HG02610 (cell line): ENCODE measurements around the gene RAD23B.
"Not testable (repeated sequence)": the region's sequence is repeated elsewhere in the genome, so short reads cannot be mapped to it uniquely, and the experiment has no call there.

Experiments
- ATAC-seq: cut with Tn5 transposase; IDR thresholded peaks from one replicate; pipeline ENCODE4 v1.9.1; 2021; ENCODE audit warnings: mild to moderate bottlenecking, moderate library complexity; ENCODE audit not compliant: unreplicated experiment

The RAD23B gene

DNA sequence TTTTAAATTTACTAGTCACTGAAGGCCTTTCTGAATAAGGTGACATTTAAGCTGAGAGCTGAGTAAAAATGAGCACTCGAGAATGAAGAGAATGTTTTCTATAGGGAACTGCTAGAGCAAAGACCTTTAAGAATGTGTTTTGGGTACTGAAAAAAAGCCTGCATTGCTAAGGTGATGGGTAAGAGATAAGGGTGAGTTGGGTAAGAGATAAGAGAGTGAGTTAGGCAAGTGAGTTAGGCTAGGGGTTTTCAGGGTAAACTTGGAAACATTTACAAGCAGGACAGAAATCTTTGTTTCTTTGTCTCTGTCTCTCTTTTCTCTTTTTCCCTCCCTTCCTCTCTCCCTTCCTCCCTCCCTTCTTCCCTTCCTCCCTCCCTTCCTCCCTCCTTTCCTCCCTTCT is 5.6 kb downstream of the RAD23B start:
- ATAC-seq, result no peak

DNA sequence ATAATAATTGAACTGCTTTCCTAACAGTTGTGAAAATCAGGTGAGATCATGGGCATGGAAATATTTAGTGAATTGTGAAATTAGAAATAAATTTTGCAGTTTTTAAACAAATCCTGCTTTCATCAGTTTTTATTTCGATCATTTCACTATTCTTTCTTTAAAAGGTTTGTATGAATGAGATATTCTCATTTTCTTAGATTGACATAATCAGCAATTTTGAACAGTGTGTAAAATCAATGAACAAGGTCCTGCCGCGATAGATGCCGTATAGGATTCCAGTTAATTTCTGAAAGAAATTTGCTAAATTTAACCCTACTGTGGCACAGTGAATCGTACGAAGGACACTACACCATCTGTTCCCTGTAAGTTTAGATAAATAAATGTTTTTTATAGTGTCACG is 7.5 kb downstream of the RAD23B start:
- no peak for ATAC-seq

DNA sequence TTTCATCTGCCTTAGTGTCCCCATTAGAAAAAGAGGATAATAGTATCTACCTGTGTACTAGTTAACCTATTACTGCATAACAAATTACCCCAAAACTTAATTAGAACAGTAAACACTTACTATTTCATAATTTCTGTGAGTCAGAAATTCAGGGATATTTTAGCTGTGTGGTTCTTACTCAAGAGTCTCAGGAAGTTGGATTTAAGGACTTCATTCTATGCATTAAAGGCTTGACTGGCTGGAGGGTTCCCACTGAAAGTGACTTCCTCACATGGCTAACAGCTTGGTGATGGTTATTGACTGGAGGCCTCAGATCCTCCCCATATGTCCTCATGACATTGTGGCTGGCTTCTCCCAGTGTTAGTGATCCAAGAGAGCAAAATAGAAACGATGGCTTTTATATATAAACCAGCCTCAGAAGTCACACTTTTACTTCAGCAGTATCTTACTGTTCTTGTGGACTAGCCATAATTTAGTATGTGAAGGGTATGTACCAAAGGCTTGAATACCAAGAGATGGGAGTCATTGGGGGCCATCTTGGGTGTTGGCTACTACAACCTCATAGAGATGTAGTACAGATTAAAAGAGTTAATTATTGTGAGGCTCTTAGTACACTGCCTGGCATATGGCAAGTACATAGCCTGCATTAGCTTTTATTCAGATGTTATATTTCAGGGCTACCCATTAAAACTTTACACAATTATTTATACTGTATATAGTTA is 9.9 kb downstream of the RAD23B start:
- no peak for ATAC-seq

GRCh38 chr9:107293543-107294085 is 10.5 kb downstream of the RAD23B start:
- no peak for ATAC-seq

- no peak for ATAC-seq
Observed at GRCh38 chr9:107294756-107295155, 11.7 kb downstream of the RAD23B start.

GRCh38 chr9:107295995-107296394 is 12.9 kb downstream of the RAD23B start:
- no peak for ATAC-seq

DNA sequence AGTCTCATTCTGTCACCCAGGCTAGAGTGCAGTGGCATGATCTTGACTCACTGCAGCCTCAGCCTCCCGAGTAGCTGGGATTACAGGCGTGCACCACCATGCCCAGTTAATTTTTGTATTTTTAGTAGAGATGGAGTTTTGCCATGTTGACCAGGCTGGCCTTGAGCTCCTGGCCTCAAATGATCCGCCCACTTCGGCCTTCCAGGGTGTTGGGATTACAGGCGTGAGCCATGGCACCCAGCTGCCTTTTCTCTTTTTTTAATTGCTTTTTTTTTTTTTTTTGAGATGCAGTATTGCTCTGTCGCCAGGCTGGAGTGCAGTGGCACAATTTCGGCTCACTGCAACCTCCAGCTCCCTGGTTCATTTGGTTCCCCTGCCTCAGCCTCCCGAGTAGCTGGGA is 13.5 kb downstream of the RAD23B start:
- not testable (repeated sequence) for ATAC-seq

DNA sequence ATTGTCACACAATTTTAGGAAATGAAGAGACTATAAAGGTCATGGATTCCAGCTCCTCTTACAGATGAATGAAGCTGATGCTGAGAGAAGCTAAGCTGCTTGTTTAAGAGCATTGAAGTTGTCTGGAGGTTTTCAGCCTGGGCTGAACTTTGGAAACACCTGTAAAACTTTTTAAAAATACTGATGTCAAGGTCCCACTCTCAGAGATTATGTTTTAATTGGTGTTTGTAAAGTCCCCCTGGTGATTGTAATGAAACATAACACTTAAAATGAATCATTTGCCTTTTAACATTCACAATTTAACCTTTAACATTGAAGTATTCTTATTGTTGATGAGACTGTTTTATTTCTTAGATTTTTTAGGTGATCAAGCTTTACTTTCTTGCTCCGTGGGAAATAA is 16.4 kb downstream of the RAD23B start:
- no peak for ATAC-seq

DNA sequence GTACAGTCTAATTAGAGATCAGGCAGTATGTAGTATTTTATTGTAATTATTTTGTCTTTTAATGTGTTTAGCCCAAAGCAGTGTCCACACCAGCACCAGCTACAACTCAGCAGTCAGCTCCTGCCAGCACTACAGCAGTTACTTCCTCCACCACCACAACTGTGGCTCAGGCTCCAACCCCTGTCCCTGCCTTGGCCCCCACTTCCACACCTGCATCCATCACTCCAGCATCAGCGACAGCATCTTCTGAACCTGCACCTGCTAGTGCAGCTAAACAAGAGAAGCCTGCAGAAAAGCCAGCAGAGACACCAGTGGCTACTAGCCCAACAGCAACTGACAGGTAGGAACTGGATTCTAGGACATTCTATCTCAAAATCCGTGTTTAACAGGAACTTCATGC is 23.2 kb downstream of the RAD23B start:
- no peak for ATAC-seq

GRCh38 chr9:107307331-107307730 is 24.3 kb downstream of the RAD23B start:
- no peak for ATAC-seq

DNA sequence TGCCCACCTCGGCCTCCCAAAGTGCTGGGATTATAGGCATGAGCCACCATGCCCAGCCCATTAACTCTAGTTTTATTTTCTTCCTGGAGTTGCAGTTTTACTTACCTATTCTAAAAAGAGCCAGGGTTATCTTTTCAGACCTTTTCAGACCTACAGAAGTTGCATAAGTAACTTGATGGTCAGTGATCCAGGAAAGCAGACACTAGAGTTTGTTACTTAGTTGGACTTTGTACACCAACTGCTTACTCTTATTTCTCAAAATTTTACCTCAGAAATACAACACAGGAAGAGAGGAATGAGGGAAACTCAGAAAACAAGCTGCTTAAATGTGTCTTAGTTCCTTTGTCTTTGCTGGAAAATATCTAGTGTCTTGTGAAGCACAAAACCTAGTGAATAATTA is 25.4 kb downstream of the RAD23B start:
- ATAC-seq, result no peak

DNA sequence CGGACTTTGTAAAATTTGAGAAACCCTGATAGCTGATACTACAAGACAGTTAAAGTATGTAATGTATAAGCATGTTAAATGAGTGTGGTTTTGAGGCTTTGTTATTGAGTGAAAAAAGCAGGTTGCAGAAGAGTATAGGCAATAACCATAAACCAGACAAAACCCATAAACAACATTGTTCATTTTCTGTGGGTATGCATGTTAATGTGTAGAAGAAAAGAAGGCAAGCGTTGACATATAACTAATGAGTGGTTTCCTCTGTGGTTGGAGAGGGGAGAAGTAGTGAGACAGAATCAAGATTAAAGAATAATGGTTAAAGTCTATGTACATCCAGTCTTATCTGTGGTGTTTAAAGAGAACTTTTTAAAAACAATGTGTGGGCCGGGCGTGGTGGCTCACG is 26.2 kb downstream of the RAD23B start:
- no peak for ATAC-seq

- no peak for ATAC-seq
Observed at GRCh38 chr9:107312376-107313050, 29.4 kb downstream of the RAD23B start.

GRCh38 chr9:107313555-107314096 is 30.5 kb downstream of the RAD23B start:
- ATAC-seq, result no peak

- no peak for ATAC-seq
Observed at GRCh38 chr9:107314763-107315162, 31.7 kb downstream of the RAD23B start.

DNA sequence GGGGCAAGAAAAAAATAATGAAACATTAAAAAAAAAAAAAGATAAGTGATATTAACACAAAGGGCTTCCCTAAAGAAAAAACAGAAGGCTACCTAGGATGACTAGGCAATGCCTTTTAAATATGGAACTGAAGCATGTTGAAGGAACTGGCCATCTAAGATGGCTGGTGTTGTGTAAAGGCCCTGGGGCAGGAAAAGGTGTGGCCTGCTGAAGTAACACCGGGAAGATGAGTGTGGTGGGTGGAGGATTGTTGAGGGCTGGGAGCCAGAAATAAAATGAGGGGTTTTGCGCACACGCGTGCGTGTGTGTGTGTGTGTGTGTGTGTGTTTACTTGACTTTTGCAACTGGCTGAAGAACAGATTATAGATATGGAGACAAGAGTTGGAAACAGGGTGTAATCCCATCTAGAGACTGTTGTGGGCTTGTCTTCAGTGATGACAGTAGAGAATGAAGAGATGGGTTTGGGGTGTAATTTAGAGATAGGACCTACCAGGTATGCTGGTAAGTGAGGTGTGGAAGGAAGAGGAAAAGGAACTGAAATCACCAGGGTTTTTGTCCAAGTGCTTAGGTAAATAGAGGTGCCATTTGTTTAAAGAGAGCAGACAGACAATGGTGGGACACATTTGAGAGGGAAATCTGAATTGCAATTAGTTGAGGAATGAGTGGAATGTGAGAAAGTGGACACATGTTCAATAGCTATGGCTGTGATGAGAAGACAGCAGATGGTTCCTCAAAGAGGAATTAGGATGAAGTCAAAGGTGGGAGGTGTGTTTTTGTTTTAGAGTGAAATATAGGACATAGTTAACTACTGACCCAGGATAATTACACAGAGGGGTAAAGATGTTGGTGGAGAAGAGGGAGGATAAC is 33.9 kb downstream of the RAD23B start:
- ATAC-seq, result no peak

DNA sequence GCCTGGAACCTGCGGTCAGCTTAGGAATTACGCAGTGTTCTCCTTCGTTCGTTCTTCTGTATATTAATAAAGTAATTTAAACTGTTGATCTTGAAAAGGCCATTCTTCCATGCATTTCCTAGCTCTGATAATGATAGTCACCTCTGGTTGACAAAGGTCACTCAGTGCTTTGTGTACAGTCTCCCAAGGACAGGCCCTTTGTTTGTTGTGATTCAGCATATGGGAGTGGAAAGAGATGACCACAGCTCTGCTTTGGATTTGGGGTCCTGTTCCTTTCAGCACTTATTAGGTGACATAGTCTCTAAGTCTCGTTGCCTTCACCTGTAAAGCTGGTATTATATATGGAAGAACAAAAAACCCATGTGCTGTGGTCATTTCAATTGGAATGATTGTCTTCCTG is 39.6 kb downstream of the RAD23B start:
- no peak for ATAC-seq

DNA sequence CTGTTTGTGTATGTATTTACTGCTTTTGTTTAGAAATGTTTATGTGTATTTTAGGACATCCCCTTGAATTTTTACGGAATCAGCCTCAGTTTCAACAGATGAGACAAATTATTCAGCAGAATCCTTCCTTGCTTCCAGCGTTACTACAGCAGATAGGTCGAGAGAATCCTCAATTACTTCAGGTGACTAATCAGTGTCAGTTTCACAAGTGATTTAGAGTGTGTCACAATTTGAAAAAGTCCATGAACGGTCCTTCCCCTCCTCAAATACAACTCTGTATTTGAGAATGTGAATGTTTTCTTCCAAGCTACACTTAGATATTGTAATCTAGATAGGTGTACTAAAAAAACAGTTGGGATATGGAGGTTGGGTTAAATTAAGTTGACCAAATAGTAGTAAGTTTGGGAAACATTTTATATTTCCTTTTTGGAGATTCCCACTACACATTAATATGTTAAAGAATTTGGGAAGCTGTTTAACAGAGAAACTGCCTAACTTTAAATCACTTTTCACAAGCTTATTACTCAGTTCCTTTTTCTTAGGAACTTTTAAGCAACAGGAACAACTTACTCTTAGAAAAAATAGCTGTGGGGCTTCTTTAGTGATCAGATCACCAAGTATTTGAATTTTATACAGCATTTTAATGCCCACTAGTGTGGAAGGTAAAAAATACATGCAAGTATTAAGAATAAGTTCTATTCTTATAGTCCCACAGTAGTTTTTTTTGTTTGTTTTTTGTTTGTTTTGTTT is 40.9 kb downstream of the RAD23B start:
- ATAC-seq, result no peak

DNA sequence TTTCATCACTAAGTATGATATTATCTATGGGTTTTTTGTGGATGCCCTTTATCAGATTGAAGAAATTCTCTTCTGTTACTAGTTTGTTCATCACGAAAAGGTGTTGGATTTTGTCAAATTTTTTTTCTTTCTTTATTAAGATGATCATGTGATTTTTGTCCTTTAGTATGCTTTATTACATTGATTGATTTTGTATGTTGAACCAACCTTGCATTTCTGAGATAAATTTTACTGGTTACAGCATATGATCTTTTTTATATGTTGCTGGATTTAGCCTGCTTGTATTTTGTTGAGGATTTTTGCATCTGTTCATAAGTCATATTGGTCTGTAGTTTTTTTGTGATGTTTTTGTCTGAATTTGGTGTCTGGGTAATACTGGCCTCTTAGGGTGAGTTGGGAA is 42.8 kb downstream of the RAD23B start:
- ATAC-seq, result no peak

DNA sequence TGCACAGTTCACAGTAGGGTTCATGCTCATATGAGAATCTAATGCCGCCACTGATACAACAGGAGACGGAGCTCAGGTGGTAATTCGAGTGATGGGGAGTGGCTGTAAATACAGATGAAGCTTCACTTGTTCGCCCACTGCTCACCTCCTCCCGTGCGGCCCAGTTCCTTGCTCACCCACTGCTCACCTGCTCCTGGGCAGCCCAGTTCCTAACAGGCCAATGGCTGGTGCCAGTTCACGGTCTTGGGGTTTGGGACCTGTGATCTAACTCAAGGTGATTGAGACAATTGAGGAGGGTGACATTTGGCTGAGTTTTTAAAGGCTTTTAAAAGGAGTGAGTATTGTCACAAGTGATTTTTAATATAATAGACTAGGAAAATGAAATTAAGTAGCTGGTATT is 45.4 kb downstream of the RAD23B start:
- ATAC-seq, result no peak

GRCh38 chr9:107330420-107330819 is 47.3 kb downstream of the RAD23B start:
- ATAC-seq, result no peak
